OCI-LY7 (cell line): Measurements from ENCODE around the gene PEMT. TPM values are rescaled to one million over a fixed set of nuclear protein-coding genes. Genes with fewer than 3 reads are reported as not detected.

Experiments used
- BruUV-seq: library from RNA; stranded (reverse); fragments of 400-500 nt; replicated peaks from 2 replicates; lab custom pipeline; 2021; lab: Mats Ljungman, UMichigan
- CTCF ChIA-PET: fragments of 300-600 bp; sonication (Branson Sonifier 250); formaldehyde crosslinking; loops from one replicate; lab custom pipeline; 2022; ENCODE audit warnings: antibody characterized with exemption; ENCODE audit not compliant: unreplicated experiment; lab: Charles Lee
- POLR2A ChIA-PET: fragments of 300-600 bp; sonication (Branson Sonifier 250); formaldehyde crosslinking; loops from one replicate; lab custom pipeline; 2022; ENCODE audit warnings: antibody characterized with exemption; lab: Charles Lee
- DNase-seq: peaks from one replicate; pipeline ENCODE4 v3.0.0-alpha.2; 2015; ENCODE audit warnings: low spot score
- H2AFZ ChIP-seq: fragments of 200-600 bp; sonication (generic), shearing (Covaris generic); 2 replicates; pipeline ENCODE4 v1.6.1; 2014; ENCODE audit warnings: mild to moderate bottlenecking, antibody characterized with exemption, low read length, moderate library complexity
- H3K27ac ChIP-seq: fragments of 200-600 bp; sonication (generic); 2 replicates; pipeline ENCODE4 v1.5.1; 2014; ENCODE audit warnings: mixed run types, low read depth, mild to moderate bottlenecking, moderate library complexity, low read length, inconsistent platforms; ENCODE audit not compliant: poor library complexity, severe bottlenecking
- H3K36me3 ChIP-seq: fragments of 200-600 bp; sonication (generic); 2 replicates; pipeline ENCODE4 v1.6.1; 2014; ENCODE audit warnings: mild to moderate bottlenecking, antibody characterized with exemption, low read length, moderate library complexity, mixed read lengths; ENCODE audit not compliant: insufficient read depth
- H3K4me1 ChIP-seq: fragments of 200-600 bp; sonication (generic); 2 replicates; pipeline ENCODE4 v1.5.1; 2014; ENCODE audit warnings: mild to moderate bottlenecking, low read length; ENCODE audit not compliant: insufficient read depth, poor library complexity, severe bottlenecking
- H3K4me2 ChIP-seq: fragments of 200-600 bp; sonication (generic); 2 replicates; pipeline ENCODE4 v1.6.1; 2014; ENCODE audit warnings: mild to moderate bottlenecking, low read length
- H3K4me3 ChIP-seq: fragments of 200-600 bp; sonication (generic); 2 replicates; pipeline ENCODE4 v1.5.1; 2014; ENCODE audit warnings: mild to moderate bottlenecking, low read depth, low read length; ENCODE audit not compliant: poor library complexity, severe bottlenecking
- H3K79me2 ChIP-seq: fragments of 200-600 bp; sonication (generic); 2 replicates; pipeline ENCODE4 v1.6.1; 2016; ENCODE audit warnings: low read depth, mild to moderate bottlenecking, low read length, moderate library complexity, mixed read lengths; ENCODE audit not compliant: insufficient read depth
- H3K9me2 ChIP-seq: fragments of 200-600 bp; sonication (generic); 2 replicates; pipeline ENCODE4 v1.6.1; 2016; ENCODE audit warnings: mild to moderate bottlenecking, low read length, mixed read lengths; ENCODE audit not compliant: insufficient read depth
- H3K9me3 ChIP-seq: fragments of 200-600 bp; sonication (generic); 2 replicates; pipeline ENCODE4 v1.6.1; 2014; ENCODE audit warnings: mild to moderate bottlenecking, mixed run types, low read length, mixed read lengths
- H4K20me1 ChIP-seq: fragments of 200-600 bp; sonication (generic); 2 replicates; pipeline ENCODE4 v1.6.1; 2014; ENCODE audit warnings: mild to moderate bottlenecking, antibody characterized with exemption, low read length, moderate library complexity, mixed read lengths; ENCODE audit not compliant: insufficient read depth
- EZH2phosphoT487 ChIP-seq: fragments of 200-600 bp; sonication (generic); IDR thresholded peaks from 2 replicates; pipeline ENCODE4 v1.6.1; 2018; ENCODE audit warnings: low read depth, borderline replicate concordance, mild to moderate bottlenecking, mixed run types, antibody characterized with exemption, low read length, moderate library complexity, mixed read lengths
- intact Hi-C: fragments of 100-400 bp; cut with micrococcal nuclease; formaldehyde crosslinking; loops from one replicate; pipeline ENCODE4 v1.10.0; 2022; ENCODE audit not compliant: unreplicated experiment
- total RNA-seq, 2 experiments: library from RNA; depleted of rRNA in 1 of 2; stranded (reverse); fragments of >200 nt in 1 of 2; shearing (Covaris generic) in 1 of 2; gene quantifications; 2 replicates each; pipeline ENCODE4 v1.2.3, GENCODE V29; 2014 to 2022
- TF ChIP-seq, protein P1 (sequence below): fragments of 200-600 bp; sonication (generic); conservative IDR thresholded peaks from 2 replicates; pipeline ENCODE4 v1.5.1; 2014; ENCODE audit warnings: mild to moderate bottlenecking, antibody characterized with exemption, low read length, moderate library complexity, mixed read lengths

The PEMT gene
- total RNA-seq, 2 experiments from 2014 or later = 27.3 to 53.5 TPM

- Histone ChIP-seq H3K27ac (no peak overlapping the region), H3K4me2 (no peak overlapping the region), H3K9me2 (no peaks in the 10 kb centered on the region), H3K9me3 (no peaks in the 10 kb centered on the region), H3K36me3 (no peaks in the 10 kb centered on the region), H3K4me1 (no peaks in the 10 kb centered on the region), H4K20me1 (no peaks in the 10 kb centered on the region), H3K79me2 (no peaks in the 10 kb centered on the region), H3K4me3 (no peak overlapping the region), H2AFZ (no peak overlapping the region)
- ChIA-PET CTCF (no interaction called here), POLR2A (no interaction called here)
- intact Hi-C loops = no loop called here
- DNase-seq = no peak
- no TSS peak for BruUV-seq
- TF ChIP-seq, protein P1, sequence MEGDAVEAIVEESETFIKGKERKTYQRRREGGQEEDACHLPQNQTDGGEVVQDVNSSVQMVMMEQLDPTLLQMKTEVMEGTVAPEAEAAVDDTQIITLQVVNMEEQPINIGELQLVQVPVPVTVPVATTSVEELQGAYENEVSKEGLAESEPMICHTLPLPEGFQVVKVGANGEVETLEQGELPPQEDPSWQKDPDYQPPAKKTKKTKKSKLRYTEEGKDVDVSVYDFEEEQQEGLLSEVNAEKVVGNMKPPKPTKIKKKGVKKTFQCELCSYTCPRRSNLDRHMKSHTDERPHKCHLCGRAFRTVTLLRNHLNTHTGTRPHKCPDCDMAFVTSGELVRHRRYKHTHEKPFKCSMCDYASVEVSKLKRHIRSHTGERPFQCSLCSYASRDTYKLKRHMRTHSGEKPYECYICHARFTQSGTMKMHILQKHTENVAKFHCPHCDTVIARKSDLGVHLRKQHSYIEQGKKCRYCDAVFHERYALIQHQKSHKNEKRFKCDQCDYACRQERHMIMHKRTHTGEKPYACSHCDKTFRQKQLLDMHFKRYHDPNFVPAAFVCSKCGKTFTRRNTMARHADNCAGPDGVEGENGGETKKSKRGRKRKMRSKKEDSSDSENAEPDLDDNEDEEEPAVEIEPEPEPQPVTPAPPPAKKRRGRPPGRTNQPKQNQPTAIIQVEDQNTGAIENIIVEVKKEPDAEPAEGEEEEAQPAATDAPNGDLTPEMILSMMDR = no peak
- TF ChIP-seq EZH2phosphoT487 = no peak
Measured at GRCh38 chr17:17575360-17576251, 15.9 kb downstream of the PEMT start.

GRCh38 chr17:17573912-17574311, 17.6 kb downstream of the PEMT start:
- Histone ChIP-seq H3K4me1 (no peaks in the 10 kb centered on the region), H3K9me3 (no peaks in the 10 kb centered on the region), H3K27ac (no peak overlapping the region), H3K36me3 (no peaks in the 10 kb centered on the region), H2AFZ (no peak overlapping the region), H3K4me3 (no peak overlapping the region), H3K79me2 (no peaks in the 10 kb centered on the region), H3K9me2 (no peaks in the 10 kb centered on the region), H4K20me1 (no peaks in the 10 kb centered on the region), H3K4me2 (no peak overlapping the region)
- CTCF ChIA-PET = interaction anchor here (0.6 kb wide), 1 partner anchor 27 kb away, joined by 3 read pairs; no protein-coding TSS in a partner anchor
- intact Hi-C loops = no loop called here
- POLR2A ChIA-PET = interaction anchor here (0.6 kb wide), 2 partner anchors 23 to 48 kb away, joined by 4 read pairs; no protein-coding TSS in a partner anchor
- no TSS peak for BruUV-seq
- TF ChIP-seq EZH2phosphoT487 = no peak
- TF ChIP-seq, protein P1 = no peak
- DNase-seq = no peak
